Measurements from ENCODE around the gene GPR155.
"Not testable (repeated sequence)": the region's sequence is repeated elsewhere in the genome, so short reads cannot be mapped to it uniquely, and the experiment has no call there.

The GPR155 gene

GRCh38 chr2:174428214-174428613, 58.6 kb downstream of the GPR155 start:
- no peaks in the 10 kb centered on the region for H3K4me1 Mint-ChIP-seq
- no peak overlapping the region for H3K27ac Mint-ChIP-seq
- no peak overlapping the region for H3K4me3 Mint-ChIP-seq
- no peaks in the 10 kb centered on the region for H3K27me3 Mint-ChIP-seq
- H3K9me3 Mint-ChIP-seq = peaks cover 0 to 8% of the 10 kb centered on the region in 2 donors
- ATAC-seq = no peak
- DNase-seq = no peak

GRCh38 chr2:174412256-174412655, 74.6 kb downstream of the GPR155 start:
- H3K4me3 Mint-ChIP-seq = no peak overlapping the region
- ATAC-seq = no peak
- H3K27ac Mint-ChIP-seq = no peak overlapping the region
- no peak for DNase-seq
- H3K27me3 Mint-ChIP-seq = no peaks in the 10 kb centered on the region
- H3K4me1 Mint-ChIP-seq = no peaks in the 10 kb centered on the region
- H3K9me3 Mint-ChIP-seq = no peaks in the 10 kb centered on the region

- H3K4me1 Mint-ChIP-seq, H3K27ac Mint-ChIP-seq, H3K9me3 Mint-ChIP-seq, H3K27me3 Mint-ChIP-seq, DNase-seq, ATAC-seq: not testable (repeated sequence)
- peak overlapping the region in 1 of 2 donors; percentile 44 for H3K4me3 Mint-ChIP-seq
These were observed 76.8 kb downstream of the GPR155 start for GRCh38 chr2:174410039-174410438.

- H3K4me3 Mint-ChIP-seq = no peak overlapping the region
- H3K4me1 Mint-ChIP-seq = no peaks in the 10 kb centered on the region
- ATAC-seq (no peak), DNase-seq (no peak)
- H3K9me3 Mint-ChIP-seq = no peaks in the 10 kb centered on the region
- H3K27me3 Mint-ChIP-seq = no peaks in the 10 kb centered on the region
- H3K27ac Mint-ChIP-seq = no peak overlapping the region
These were observed 83.2 kb downstream of the GPR155 start for GRCh38 chr2:174403628-174404027.

- Mint-ChIP-seq H3K27me3 (no peaks in the 10 kb centered on the region), H3K27ac (no peak overlapping the region), H3K4me3 (no peak overlapping the region), H3K4me1 (peaks cover 19% of the 10 kb centered on the region), H3K9me3 (no peaks in the 10 kb centered on the region)
- DNase-seq (no peak), ATAC-seq (no peak)
These were observed 86.0 kb downstream of the GPR155 start for GRCh38 chr2:174400853-174401252.

- Mint-ChIP-seq H3K4me3 (no peak overlapping the region), H3K27ac (no peak overlapping the region), H3K9me3 (no peaks in the 10 kb centered on the region), H3K27me3 (no peaks in the 10 kb centered on the region), H3K4me1 (peaks cover 24% of the 10 kb centered on the region)
- DNase-seq (no peak), ATAC-seq (no peak)
These were observed 87.7 kb downstream of the GPR155 start for GRCh38 chr2:174399171-174399570.

GRCh38 chr2:174397773-174398172, 89.1 kb downstream of the GPR155 start:
- Mint-ChIP-seq H3K4me3 (no peak overlapping the region), H3K4me1 (peaks cover 31% of the 10 kb centered on the region), H3K27me3 (no peaks in the 10 kb centered on the region), H3K9me3 (no peaks in the 10 kb centered on the region), H3K27ac (no peak overlapping the region)
- DNase-seq (no peak), ATAC-seq (no peak)

GRCh38 chr2:174395969-174396630, 90.7 kb downstream of the GPR155 start:
- Mint-ChIP-seq H3K27ac (peak overlapping the region; percentile 52 to 99), H3K4me1 (peaks cover 39% of the 10 kb centered on the region), H3K9me3 (peaks cover 0 to 3% of the 10 kb centered on the region in 2 donors), H3K27me3 (no peaks in the 10 kb centered on the region), H3K4me3 (peak overlapping the region; percentile 97 to 98)
- DNase-seq (peak in 1 of 2 donors; percentile 15), ATAC-seq (peak; percentile 61)

- DNase-seq (peak; percentile 71 to 79), ATAC-seq (peak; percentile 97)
- H3K27me3 Mint-ChIP-seq = no peaks in the 10 kb centered on the region
- H3K27ac Mint-ChIP-seq = peak within 1 kb of the TSS; percentile 99
- H3K4me1 Mint-ChIP-seq = peaks cover 39% of the 10 kb centered on the region
- peak within 1 kb of the TSS; percentile 97 to 98 for H3K4me3 Mint-ChIP-seq
- peaks cover 0 to 3% of the 10 kb centered on the region in 2 donors for H3K9me3 Mint-ChIP-seq
These were observed 91.4 kb downstream of the GPR155 start, which contains the start of gene SCRN3 for GRCh38 chr2:174395284-174395968. SCRN3 (plus strand) TSS chr2:174395730; CDS start chr2:174398284, 2,554 bp downstream.

- H3K4me1 Mint-ChIP-seq = peaks cover 43% of the 10 kb centered on the region
- no peak overlapping the region for H3K4me3 Mint-ChIP-seq
- H3K9me3 Mint-ChIP-seq = peaks cover 7 to 10% of the 10 kb centered on the region in 2 donors
- DNase-seq = no peak
- H3K27me3 Mint-ChIP-seq = no peaks in the 10 kb centered on the region
- ATAC-seq = no peak
- no peak overlapping the region for H3K27ac Mint-ChIP-seq
These were observed 94.1 kb downstream of the GPR155 start for GRCh38 chr2:174392706-174393105.

GRCh38 chr2:174390303-174390702, 96.5 kb downstream of the GPR155 start:
- not testable (repeated sequence) for ATAC-seq, H3K4me3 Mint-ChIP-seq, H3K27ac Mint-ChIP-seq, H3K27me3 Mint-ChIP-seq, DNase-seq
- Mint-ChIP-seq H3K9me3 (peaks cover 7 to 10% of the 10 kb centered on the region in 2 donors), H3K4me1 (peaks cover 27% of the 10 kb centered on the region)

- ATAC-seq = no peak
- Mint-ChIP-seq H3K4me1 (peaks cover 26% of the 10 kb centered on the region), H3K4me3 (no peak overlapping the region), H3K27me3 (no peaks in the 10 kb centered on the region), H3K9me3 (peaks cover 7 to 10% of the 10 kb centered on the region in 2 donors), H3K27ac (no peak overlapping the region)
- no peak for DNase-seq
These were observed 97.3 kb downstream of the GPR155 start for GRCh38 chr2:174389542-174389941.

- not testable (repeated sequence) for H3K4me3 Mint-ChIP-seq, H3K27me3 Mint-ChIP-seq, H3K27ac Mint-ChIP-seq, ATAC-seq, DNase-seq
- Mint-ChIP-seq H3K9me3 (peaks cover 7 to 10% of the 10 kb centered on the region in 2 donors), H3K4me1 (peaks cover 20% of the 10 kb centered on the region)
These were observed 98.1 kb downstream of the GPR155 start for GRCh38 chr2:174388706-174389105.

GRCh38 chr2:174385201-174385600, 101.6 kb downstream of the GPR155 start:
- DNase-seq (no peak), ATAC-seq (no peak)
- H3K4me3 Mint-ChIP-seq = no peak overlapping the region
- no peaks in the 10 kb centered on the region for H3K27me3 Mint-ChIP-seq
- peaks cover 7% of the 10 kb centered on the region in 2 donors for H3K9me3 Mint-ChIP-seq
- peaks cover 11% of the 10 kb centered on the region for H3K4me1 Mint-ChIP-seq
- no peak overlapping the region for H3K27ac Mint-ChIP-seq

GRCh38 chr2:174383796-174384195, 103.0 kb downstream of the GPR155 start:
- no peak overlapping the region for H3K4me3 Mint-ChIP-seq

More at GRCh38 chr2:174383796-174384195, 103.0 kb downstream of the GPR155 start:
- Mint-ChIP-seq H3K27me3 (no peaks in the 10 kb centered on the region), H3K9me3 (peaks cover 2% of the 10 kb centered on the region in 2 donors), H3K4me1 (peaks cover 5% of the 10 kb centered on the region), H3K27ac (no peak overlapping the region)
- ATAC-seq (no peak), DNase-seq (no peak)

Measured in stimulated activated naive CD8-positive, alpha-beta T cell treated with anti-CD3 and anti-CD28 coated beads, Interleukin-15, amount 100 ng/mL, for 72 hours (primary cell).